Astrocyte of the hippocampus (primary cell): ENCODE measurements around the gene MUC5AC.
A peak's percentile ranks its signal among the peaks of the same experiment; 100 is the strongest.
"Not testable (repeated sequence)": the region's sequence is repeated elsewhere in the genome, so short reads cannot be mapped to it uniquely, and the experiment has no call there.

Source experiments
- DNase-seq: peaks from one replicate; pipeline ENCODE4 v3.0.0; 2011; ENCODE audit warnings: low read depth, low spot score

Gene MUC5AC

DNA sequence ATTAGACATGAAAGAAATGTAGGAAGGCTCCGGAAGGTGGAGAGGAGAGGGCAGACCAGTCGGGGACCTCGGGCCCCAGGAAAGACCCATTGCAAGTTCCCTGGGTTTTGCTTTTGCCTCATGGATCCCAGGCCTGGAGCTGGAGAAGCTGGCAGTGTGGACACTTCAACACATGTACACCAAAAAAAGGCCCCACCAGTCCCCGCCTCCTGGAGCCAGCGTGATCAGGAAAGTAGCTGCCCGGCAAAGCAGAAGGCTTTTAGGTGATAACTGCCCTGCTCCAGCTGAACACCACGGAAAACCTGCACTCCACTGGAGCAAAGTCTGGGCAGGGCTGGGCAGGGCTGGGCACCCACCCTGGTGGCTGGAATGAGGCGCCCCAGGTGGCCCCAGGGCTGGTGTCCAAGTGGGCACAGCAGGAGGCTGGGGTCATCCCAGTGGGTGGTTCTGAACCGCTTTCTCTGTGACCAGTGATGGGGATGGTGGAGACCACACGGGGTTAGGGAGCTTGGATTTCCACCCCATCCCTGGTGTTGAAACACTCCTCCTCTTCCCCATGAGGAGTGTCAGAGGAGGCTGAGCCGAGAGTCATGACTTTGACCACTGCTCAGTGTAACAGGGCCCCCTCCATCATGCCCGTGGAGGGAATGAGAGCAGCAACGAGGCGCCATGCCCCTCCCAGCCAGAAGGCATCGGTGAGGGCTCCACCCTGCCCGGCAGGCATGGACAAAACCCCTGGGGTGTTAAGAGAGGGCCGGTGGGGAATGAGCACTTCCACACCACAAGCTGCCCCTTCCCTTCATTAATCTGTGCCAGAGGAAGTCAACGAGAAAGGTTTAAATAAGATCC, 16.9 kb upstream of the MUC5AC start:
- no peak for DNase-seq

- no peak for DNase-seq
Observed at GRCh38 chr11:1146365-1146764, 11.4 kb upstream of the MUC5AC start.

DNA sequence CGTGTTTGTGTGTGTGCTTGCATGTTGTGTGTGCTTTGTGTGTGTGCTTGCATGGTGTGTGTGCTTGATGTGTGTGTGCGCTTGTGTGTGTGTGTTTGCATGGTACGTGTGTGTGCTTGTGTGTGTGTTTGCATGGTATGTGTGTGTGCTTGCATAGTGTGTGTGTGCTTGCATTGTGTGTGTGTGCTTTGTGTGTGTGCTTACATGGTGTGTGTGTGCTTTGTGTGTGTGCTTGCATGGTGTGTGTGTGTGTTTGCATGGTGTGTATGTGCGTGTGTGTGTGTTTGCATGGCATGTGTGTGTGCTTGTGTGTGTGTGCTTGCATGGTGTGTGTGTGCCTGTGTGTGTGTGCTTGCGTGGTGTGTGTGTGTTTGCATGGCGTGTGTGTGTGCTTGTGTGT, 10.0 kb upstream of the MUC5AC start:
- no peak for DNase-seq

DNA sequence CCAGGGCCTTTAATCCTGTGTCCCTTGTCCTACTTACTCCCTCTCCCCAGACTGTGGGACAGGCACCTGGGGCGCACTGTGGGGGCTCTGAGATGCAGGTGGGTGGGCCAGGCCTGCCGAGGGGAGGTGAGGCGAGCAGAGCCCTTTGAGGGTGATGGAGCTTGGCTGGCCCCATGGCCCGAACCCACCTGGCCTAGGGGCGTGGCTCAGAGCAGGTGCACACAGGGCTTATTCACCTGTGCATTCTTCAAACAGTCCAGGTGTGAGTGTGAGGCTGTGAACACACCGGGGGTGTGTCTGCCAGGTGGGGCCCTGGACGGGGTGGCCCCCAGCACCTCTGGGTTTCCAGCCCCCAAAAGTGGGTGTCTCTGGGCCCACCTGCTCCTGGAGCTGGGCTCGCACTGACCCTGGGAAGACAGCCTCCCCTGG, 9.0 kb upstream of the MUC5AC start:
- no peak for DNase-seq

GRCh38 chr11:1149545-1149944, 8.2 kb upstream of the MUC5AC start:
- no peak for DNase-seq

- no peak for DNase-seq
Observed at GRCh38 chr11:1150116-1150515, 7.6 kb upstream of the MUC5AC start.

DNA sequence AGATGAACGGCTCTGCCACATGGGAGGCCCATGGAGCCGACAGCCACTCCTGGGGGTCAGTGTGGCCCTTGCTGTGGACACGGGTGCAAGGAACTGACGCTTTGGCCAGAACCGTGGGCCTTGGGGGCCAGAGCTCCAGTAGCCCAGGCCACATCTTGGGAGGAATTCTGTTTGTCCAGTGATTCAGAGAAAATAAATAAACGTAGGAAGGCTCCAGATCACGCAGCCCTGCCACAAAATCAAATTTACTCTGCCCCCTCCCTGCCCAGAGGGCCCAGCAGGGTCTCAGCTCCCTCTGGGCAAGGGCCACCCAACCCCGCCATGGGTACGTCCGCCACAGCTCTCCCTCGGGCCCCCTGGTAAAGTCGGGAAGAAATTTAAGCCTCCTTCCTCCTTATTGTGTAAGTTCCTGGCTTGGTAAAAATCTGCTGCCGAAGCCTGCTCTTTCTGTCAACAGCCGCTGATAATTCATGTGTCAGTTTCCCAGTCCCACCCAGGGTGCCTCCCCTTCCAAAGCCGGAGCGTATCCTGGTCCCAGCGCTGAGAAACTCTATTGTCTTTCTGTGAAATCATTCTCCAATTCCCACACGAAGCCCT, 6.9 kb upstream of the MUC5AC start:
- peak; percentile 41 for DNase-seq

DNA sequence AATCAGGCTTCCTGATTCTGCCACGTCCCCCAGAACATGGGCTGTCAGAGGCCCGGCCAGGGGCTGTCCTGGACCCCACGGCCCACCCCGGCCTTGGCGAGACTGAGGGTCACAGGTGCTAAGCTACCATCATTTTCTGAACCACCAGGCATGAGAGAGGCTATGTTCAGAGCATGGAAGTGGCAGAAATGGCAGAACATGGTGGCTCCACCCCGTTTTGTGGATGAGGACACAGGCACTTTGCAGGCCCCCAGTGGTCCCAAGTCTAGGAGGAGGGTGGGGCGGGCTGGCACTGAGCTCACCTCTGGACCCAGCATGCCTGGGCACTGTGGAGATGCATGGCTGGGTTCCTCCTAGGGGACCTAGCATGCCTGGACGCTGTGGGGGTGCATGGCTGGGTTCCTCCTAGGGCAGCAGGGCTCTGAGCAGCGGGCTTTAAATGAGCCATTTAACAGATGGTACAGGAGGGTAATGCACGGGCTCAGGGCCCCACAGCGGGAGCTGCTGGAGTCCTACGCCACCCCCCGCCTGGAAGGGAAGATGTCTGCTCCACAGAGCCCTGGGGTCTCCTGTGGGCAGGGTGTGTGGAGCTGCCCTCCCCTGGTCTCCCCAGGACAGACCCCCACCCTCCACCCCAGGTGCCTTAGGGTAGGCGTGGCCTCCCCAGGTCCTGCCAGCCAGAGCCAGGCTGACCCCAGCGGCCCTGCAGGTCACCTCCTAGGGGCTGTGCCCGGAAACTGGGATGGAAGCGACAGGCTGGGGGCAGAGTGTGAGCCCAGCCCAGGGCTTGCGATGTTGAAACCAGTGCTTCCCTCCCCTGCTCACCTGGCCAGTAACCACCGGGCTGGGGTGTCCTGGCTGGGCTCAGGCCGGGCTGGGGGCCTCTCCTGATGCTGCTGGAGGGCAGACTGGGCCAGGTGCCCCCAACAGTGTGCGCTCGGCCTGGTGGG, 6.1 kb upstream of the MUC5AC start:
- no peak for DNase-seq

DNA sequence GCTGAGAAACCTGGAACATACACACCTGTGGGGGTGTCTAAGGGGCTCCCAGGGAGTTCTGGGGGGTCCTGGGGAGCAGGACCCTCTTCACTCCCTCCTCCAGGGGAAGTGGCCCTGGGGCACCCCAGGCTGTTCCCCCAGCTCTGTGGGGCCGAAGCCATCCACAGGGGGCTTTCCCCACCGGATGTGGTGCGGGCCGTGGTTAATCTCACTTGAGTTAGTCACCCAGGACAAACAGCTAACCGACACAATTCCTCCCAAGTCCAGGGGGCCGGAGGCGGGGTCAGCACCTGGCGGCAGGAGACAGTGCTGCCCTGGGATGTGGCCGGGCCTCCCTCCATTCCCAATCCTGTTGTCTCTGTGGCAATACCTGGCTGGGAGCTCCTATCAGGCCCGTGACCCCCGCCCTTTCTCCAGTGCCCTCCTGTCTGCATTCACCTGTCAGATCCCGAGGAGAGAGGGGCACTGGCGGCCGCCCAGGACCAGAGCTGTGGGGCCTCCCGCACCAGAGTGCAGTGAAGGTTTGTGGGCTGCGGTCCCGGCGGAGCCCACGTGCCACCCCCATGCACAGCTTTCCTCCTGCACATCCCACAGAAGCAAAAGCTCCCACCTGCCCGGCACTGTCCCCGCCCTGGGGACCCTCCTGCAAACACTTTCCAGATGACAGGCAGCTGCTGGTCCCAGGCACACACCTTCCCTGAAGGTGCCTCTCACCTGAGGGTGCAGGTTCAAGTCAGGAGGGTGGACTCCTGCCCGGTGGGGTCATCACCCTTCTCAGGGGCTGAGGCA, 5.2 kb upstream of the MUC5AC start:
- peak; percentile 81 for DNase-seq

- peak; percentile 56 for DNase-seq
Observed at GRCh38 chr11:1153105-1153950, 4.4 kb upstream of the MUC5AC start.

DNA sequence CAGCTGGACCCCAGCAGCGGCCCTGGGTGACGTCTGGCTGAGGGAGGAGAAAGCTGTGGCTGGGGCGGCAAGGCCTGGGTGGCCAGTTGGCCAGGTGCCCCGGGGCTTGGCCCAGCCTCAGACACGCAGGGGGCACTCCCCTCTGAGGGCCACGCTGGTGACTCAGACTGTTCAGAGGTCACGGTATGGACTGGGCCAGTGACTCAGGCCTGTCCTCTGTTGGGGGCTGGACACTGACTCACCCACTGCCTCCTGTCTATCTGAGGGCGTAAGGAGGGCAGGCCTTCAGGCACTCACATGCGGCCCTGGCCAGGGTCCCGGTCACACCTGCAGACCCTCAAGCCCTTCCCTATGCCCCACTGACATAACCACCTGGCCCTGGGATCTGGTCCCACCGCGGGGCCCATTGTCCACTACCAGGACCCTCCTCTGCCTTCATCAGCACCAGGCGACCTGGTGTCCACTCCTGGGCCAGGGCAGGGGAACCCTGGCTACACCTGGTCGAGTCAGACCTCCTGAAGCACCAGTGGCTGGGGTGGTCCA, 3.7 kb upstream of the MUC5AC start:
- DNase-seq, result peak; percentile 94

DNA sequence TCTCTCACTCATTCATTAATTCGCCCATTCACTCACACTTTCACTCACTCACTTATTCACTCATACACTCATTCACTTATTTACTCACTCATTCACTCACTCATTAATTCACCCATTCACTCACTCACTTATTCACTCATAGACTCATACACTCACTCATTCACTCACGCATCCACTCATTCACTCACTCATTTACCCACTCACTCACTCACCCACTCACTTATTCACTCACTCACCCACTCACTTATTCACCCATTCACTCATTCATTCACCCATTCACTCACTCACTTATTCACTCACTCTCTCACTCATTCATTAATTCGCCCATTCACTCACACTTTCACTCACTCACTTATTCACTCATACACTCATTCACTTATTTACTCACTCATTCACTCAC, 3.1 kb upstream of the MUC5AC start:
- not testable (repeated sequence) for DNase-seq

DNA sequence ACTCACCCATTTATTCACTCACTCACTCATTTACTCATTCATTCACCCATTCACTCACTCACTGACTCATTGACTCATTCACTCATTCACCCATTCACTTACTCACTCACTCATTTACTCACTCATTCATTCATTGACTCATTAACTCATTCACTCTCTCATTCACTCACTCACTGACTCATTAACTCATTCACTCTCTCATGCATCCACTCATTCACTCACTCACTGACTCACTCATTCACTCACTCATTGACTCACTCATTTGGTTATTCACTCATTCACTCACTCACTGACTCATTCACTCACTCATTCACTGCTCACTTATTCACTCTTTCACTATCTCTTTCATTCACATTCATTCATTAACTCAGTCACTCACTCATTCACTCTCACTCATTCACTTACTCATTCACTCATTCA, 2.5 kb upstream of the MUC5AC start:
- DNase-seq, result no peak

DNA sequence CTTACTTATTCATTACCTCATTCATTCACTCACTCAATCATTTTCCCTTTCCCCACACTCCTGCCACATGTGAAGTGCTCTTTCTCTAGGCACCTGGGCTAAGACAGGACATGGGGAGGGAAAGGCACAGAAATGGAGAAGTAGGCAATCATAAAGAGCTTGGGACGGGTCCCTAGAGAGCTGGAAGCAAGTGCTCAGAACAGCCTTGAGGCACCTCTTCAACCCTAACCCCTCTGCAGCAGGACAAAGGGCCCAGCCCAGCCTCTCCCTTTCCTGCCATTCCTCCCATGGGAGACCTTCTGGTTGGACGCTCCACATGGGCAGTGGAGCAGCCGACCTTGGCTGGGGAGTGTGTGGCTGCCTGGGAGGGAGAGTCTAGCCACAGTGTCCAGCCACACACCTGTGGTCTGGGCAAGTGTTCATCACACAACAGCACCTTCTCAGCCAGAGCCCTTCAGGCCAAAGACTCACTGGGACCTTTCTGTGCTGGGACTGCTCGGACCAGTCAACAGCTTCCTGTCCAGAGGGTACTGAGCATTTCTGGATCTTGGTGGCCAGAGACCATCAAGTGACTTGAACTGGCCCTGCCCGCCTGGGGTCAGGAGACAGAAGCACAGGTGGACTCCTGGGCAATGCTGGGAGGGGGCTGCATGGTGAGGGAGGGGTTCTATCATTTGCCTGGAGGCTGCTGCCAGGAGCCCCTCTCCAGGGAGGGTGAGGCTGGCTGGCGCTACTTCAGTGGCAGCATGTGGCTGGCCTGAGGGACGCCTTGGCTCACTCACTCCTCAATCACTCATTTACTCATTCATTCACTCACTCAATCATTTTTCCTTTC, 1.0 kb upstream of the MUC5AC start:
- DNase-seq, result no peak

GRCh38 chr11:1157341-1157644, 460 bp upstream of the MUC5AC start:
- DNase-seq, result no peak

- no peak for DNase-seq
Observed at GRCh38 chr11:1158681-1159487, 1.1 kb downstream of the MUC5AC start.

DNA sequence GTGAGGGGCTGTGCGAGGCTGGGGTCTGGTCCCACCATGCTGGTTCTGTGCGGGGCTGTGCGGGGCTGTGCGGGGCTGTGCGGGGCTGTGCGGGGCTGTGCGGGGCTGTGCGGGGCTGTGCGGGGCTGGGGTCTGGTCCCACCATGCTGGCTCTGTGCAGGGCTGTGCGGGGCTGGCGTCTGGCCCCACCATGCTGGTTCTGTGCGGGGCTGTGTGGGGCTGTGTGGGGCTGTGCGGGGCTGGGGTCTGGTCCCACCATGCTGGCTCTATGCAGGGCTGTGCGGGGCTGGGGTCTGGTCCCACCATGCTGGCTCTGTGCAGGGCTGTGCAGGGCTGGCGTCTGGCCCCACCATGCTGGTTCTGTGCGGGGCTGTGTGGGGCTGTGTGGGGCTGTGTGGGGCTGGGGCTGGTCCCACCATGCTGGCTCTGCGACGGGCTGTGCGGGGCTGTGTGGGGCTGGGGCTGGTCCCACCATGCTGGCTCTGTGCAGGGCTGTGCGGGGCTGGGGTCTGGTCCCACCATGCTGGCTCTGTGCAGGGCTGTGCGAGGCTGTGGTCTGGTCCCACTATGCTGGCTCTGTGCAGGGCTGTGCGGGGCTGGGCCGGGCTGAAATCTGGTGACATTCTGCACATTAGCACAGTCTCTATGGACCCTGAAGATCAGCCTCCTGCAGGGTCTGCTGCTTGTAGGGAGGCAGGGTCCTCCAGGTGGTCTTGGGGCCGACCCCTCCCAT, 1.9 kb downstream of the MUC5AC start:
- DNase-seq, result not testable (repeated sequence)
